Stimulated activated CD4-positive, alpha-beta T cell treated with anti-CD3 and anti-CD28 coated beads, Interleukin-15, amount 100 ng/mL, for 48 hours (primary cell): ENCODE data around the gene RGS10.
A peak's percentile ranks its signal among the peaks of the same experiment; 100 is the strongest.
"Not testable (repeated sequence)": the region's sequence is repeated elsewhere in the genome, so short reads cannot be mapped to it uniquely, and the experiment has no call there.

Experiments used
- DNase-seq, 2 donors: peaks; one replicate each; pipeline ENCODE4 v3.0.0-alpha.2; 2020; ENCODE audit warnings: low read depth in 2 of 2

RGS10 gene

GRCh38 chr10:119469325-119469707, 73.2 kb downstream of the RGS10 start:
- no peak for DNase-seq

- no peak for DNase-seq
These were observed 73.8 kb downstream of the RGS10 start for GRCh38 chr10:119468542-119469324.

GRCh38 chr10:119466655-119467054, 75.9 kb downstream of the RGS10 start:
- DNase-seq: peak in 1 of 2 donors; percentile 21

GRCh38 chr10:119466076-119466475, 76.4 kb downstream of the RGS10 start:
- no peak for DNase-seq

- no peak for DNase-seq
These were observed 77.4 kb downstream of the RGS10 start for GRCh38 chr10:119465085-119465484.

- DNase-seq: not testable (repeated sequence)
These were observed 79.3 kb downstream of the RGS10 start for GRCh38 chr10:119463195-119463594.

- no peak for DNase-seq
These were observed 79.7 kb downstream of the RGS10 start for GRCh38 chr10:119462773-119463172.

- no peak for DNase-seq
These were observed 80.6 kb downstream of the RGS10 start for GRCh38 chr10:119461923-119462322.

GRCh38 chr10:119461380-119461779, 81.1 kb downstream of the RGS10 start:
- no peak for DNase-seq

- no peak for DNase-seq
These were observed 81.9 kb downstream of the RGS10 start for GRCh38 chr10:119460369-119461195.

GRCh38 chr10:119459681-119460340, 82.7 kb downstream of the RGS10 start:
- DNase-seq: no peak

GRCh38 chr10:119457966-119458766, 84.4 kb downstream of the RGS10 start:
- DNase-seq: no peak

GRCh38 chr10:119456435-119456810, 86.1 kb downstream of the RGS10 start:
- no peak for DNase-seq

GRCh38 chr10:119455609-119456434, 86.7 kb downstream of the RGS10 start:
- no peak for DNase-seq

- no peak for DNase-seq
These were observed 87.5 kb downstream of the RGS10 start for GRCh38 chr10:119454990-119455389.

- DNase-seq: no peak
These were observed 88.2 kb downstream of the RGS10 start for GRCh38 chr10:119454316-119454715.

GRCh38 chr10:119453313-119453712, 89.2 kb downstream of the RGS10 start:
- DNase-seq: no peak

GRCh38 chr10:119452396-119452795, 90.1 kb downstream of the RGS10 start:
- no peak for DNase-seq

GRCh38 chr10:119451300-119451896, 91.1 kb downstream of the RGS10 start:
- no peak for DNase-seq

GRCh38 chr10:119450606-119451299, 91.8 kb downstream of the RGS10 start:
- no peak for DNase-seq
